Fibroblast of mammary gland (primary cell): ENCODE data around the gene ROS1.
"Not testable (repeated sequence)": the region's sequence is repeated elsewhere in the genome, so short reads cannot be mapped to it uniquely, and the experiment has no call there.

Source experiments
- DNase-seq: peaks from one replicate; pipeline ENCODE4 v3.0.0-alpha.2; 2010; ENCODE audit warnings: low read depth
- H3K4me3 ChIP-seq: 2 replicates; pipeline ENCODE4 v1.5.1; 2011; ENCODE audit warnings: low read depth, mild to moderate bottlenecking, low read length, moderate library complexity; ENCODE audit not compliant: control insufficient read depth
- CTCF ChIP-seq: conservative IDR thresholded peaks from 2 replicates; pipeline ENCODE4 v1.5.1; 2011; ENCODE audit warnings: low read depth, low read length, inconsistent platforms; ENCODE audit not compliant: control insufficient read depth, insufficient read depth

Gene ROS1

GRCh38 chr6:117262799-117263198 is 162.9 kb downstream of the ROS1 start:
- DNase-seq, result no peak
- no peak for TF ChIP-seq CTCF
- no peak overlapping the region for H3K4me3 ChIP-seq

- H3K4me3 ChIP-seq, result no peak overlapping the region
- DNase-seq, result no peak
- TF ChIP-seq CTCF, result no peak
Observed at GRCh38 chr6:117253785-117254184, 172.0 kb downstream of the ROS1 start.

GRCh38 chr6:117244979-117245378 is 180.8 kb downstream of the ROS1 start:
- H3K4me3 ChIP-seq, DNase-seq: not testable (repeated sequence)

GRCh38 chr6:117244571-117244970 is 181.2 kb downstream of the ROS1 start:
- H3K4me3 ChIP-seq, DNase-seq: not testable (repeated sequence)
